H1 (cell line): ENCODE measurements around the gene ARHGEF40. TPM values are rescaled to one million over a fixed set of nuclear protein-coding genes. Genes with fewer than 3 reads are reported as not detected.

Experiments
- CTCF ChIA-PET: fragments of 300-600 bp; sonication (Branson Sonifier 250); formaldehyde crosslinking; loops from one replicate; lab custom pipeline; 2021; ENCODE audit not compliant: partially characterized antibody; lab: Charles Lee
- POLR2A ChIA-PET: fragments of 300-600 bp; sonication (Branson Sonifier 250); formaldehyde crosslinking; loops from one replicate; lab custom pipeline; 2021; ENCODE audit warnings: inconsistent platforms; ENCODE audit not compliant: partially characterized antibody; lab: Charles Lee
- DNase-seq, 2 experiments: peaks; one replicate each; pipeline versions ENCODE4 v3.0.0 to v3.0.0-alpha.2; 2010 to 2022; ENCODE audit warnings: low spot score in 2 of 2, low read depth in 1 of 2, mixed read lengths in 1 of 2
- FAIRE-seq: peaks from 2 replicates; lab custom pipeline; 2011; peaks lifted over from hg19 to GRCh38; lab: Jason Lieb, UNC
- H2AFZ ChIP-seq: 2 replicates; pipeline ENCODE4 v1.8.1; 2012; ENCODE audit warnings: low read length, inconsistent platforms
- H2AK5ac ChIP-seq: 2 replicates; pipeline ENCODE4 v1.6.1; 2013; ENCODE audit warnings: low read depth, low read length
- H2BK120ac ChIP-seq: replicated peaks from 2 replicates; pipeline ENCODE3; 2013; ENCODE audit warnings: low read depth, low read length, inconsistent platforms
- H2BK12ac ChIP-seq: 2 replicates; pipeline ENCODE4 v1.6.1; 2013; ENCODE audit warnings: low read depth, low read length
- H2BK15ac ChIP-seq: 2 replicates; pipeline ENCODE4 v1.6.1; 2013; ENCODE audit warnings: low read length
- H2BK20ac ChIP-seq: 2 replicates; pipeline ENCODE4 v1.6.1; 2013; ENCODE audit warnings: low read length
- H2BK5ac ChIP-seq: 2 replicates; pipeline ENCODE4 v1.6.1; 2013; ENCODE audit warnings: low read depth, low read length
- H3K14ac ChIP-seq: 2 replicates; pipeline ENCODE4 v1.6.1; 2013; ENCODE audit warnings: inconsistent platforms; ENCODE audit not compliant: insufficient read length
- H3K18ac ChIP-seq: 2 replicates; pipeline ENCODE4 v1.6.1; 2013; ENCODE audit warnings: low read length; ENCODE audit errors: extremely low read depth
- H3K23ac ChIP-seq: 2 replicates; pipeline ENCODE4 v1.6.1; 2013; ENCODE audit warnings: inconsistent platforms; ENCODE audit not compliant: insufficient read length
- H3K23me2 ChIP-seq: 2 replicates; pipeline ENCODE4 v1.6.1; 2013; ENCODE audit warnings: low read depth, low read length
- H3K27ac ChIP-seq: 2 replicates; pipeline ENCODE4 v1.6.1; 2011; ENCODE audit warnings: low read depth, low read length, inconsistent platforms
- H3K27me3 ChIP-seq, 4 experiments: replicated peaks in 1 of 4; 1 replicate in 1 of 4; 2 replicates in 3 of 4; pipeline versions ENCODE4 v1.6.1 to v1.8.1; 2011 to 2013; ENCODE audit warnings: low read length in 3 of 4, mild to moderate bottlenecking in 3 of 4, inconsistent platforms in 2 of 4, mixed read lengths in 2 of 4, moderate library complexity in 1 of 4; ENCODE audit not compliant: control insufficient read depth in 3 of 4, insufficient read depth in 3 of 4; ENCODE audit errors: extremely low read depth in 1 of 4
- H3K36me3 ChIP-seq, 4 experiments: 2 replicates each; pipeline versions ENCODE4 v1.6.1 to v1.8.1; 2011 to 2013; ENCODE audit warnings: mild to moderate bottlenecking in 4 of 4, low read length in 3 of 4, moderate library complexity in 2 of 4, control low read depth in 1 of 4, inconsistent platforms in 1 of 4; ENCODE audit not compliant: insufficient read depth in 4 of 4, control insufficient read depth in 2 of 4
- H3K4ac ChIP-seq: replicated peaks from 2 replicates; pipeline ENCODE3; 2013; ENCODE audit warnings: low read length, low read depth, mixed read lengths, inconsistent platforms; ENCODE audit not compliant: insufficient read length
- H3K4me1 ChIP-seq, 4 experiments: replicated peaks in 1 of 4; 1 replicate in 1 of 4; 2 replicates in 3 of 4; pipeline versions ENCODE4 v1.6.1 to v1.8.1; 2011 to 2013; ENCODE audit warnings: low read length in 3 of 4, inconsistent platforms in 2 of 4, mixed read lengths in 1 of 4; ENCODE audit not compliant: insufficient read depth in 4 of 4, control insufficient read depth in 3 of 4
- H3K4me2 ChIP-seq, 2 experiments: 2 replicates each; pipeline versions ENCODE4 v1.6.1 to v1.8.1; 2011 to 2013; ENCODE audit warnings: low read depth in 2 of 2, low read length in 2 of 2, control low read depth in 1 of 2, inconsistent platforms in 1 of 2, mild to moderate bottlenecking in 1 of 2; ENCODE audit not compliant: insufficient read depth in 1 of 2
- H3K4me3 ChIP-seq, 4 experiments: fragments of 200-600, 300-600 bp in 1 of 4; sonication (generic), shearing (Covaris generic), sonication (Bioruptor Twin) in 1 of 4; 2 replicates each; pipeline versions ENCODE4 v1.5.1 to v1.8.1; 2011 to 2016; ENCODE audit warnings: low read length in 4 of 4, low read depth in 3 of 4, control low read depth in 2 of 4, inconsistent platforms in 2 of 4, mild to moderate bottlenecking in 2 of 4, mixed read lengths in 1 of 4, moderate library complexity in 1 of 4; ENCODE audit not compliant: insufficient read depth in 2 of 4; ENCODE audit errors: extremely low read depth in 1 of 4
- H3K56ac ChIP-seq: replicated peaks from 2 replicates; pipeline ENCODE3; 2013; ENCODE audit warnings: low read depth, mild to moderate bottlenecking, mixed read lengths, low read length, inconsistent platforms; ENCODE audit not compliant: insufficient read length
- H3K79me1 ChIP-seq: 2 replicates; pipeline ENCODE4 v1.6.1; 2013; ENCODE audit warnings: low read depth, low read length, control low read depth
- H3K79me2 ChIP-seq, 2 experiments: 2 replicates each; pipeline versions ENCODE4 v1.6.1 to v1.8.1; 2012 to 2013; ENCODE audit warnings: low read length in 2 of 2, mild to moderate bottlenecking in 2 of 2, inconsistent platforms in 1 of 2; ENCODE audit not compliant: insufficient read depth in 2 of 2, control insufficient read depth in 1 of 2
- H3K9ac ChIP-seq, 4 experiments: replicated peaks in 1 of 4; 1 replicate in 1 of 4; 2 replicates in 3 of 4; pipeline versions ENCODE4 v1.6.1 to v1.8.1; 2011 to 2013; ENCODE audit warnings: low read depth in 3 of 4, low read length in 3 of 4, control low read depth in 2 of 4, mild to moderate bottlenecking in 2 of 4, moderate library complexity in 2 of 4, inconsistent platforms in 1 of 4; ENCODE audit errors: extremely low read depth in 1 of 4
- H3K9me3 ChIP-seq, 2 experiments: 2 replicates each; pipeline versions ENCODE4 v1.6.1 to v1.8.1; 2012 to 2013; ENCODE audit warnings: mild to moderate bottlenecking in 2 of 2, moderate library complexity in 2 of 2, control low read depth in 1 of 2, inconsistent platforms in 1 of 2, low read depth in 1 of 2, low read length in 1 of 2, mixed read lengths in 1 of 2; ENCODE audit not compliant: insufficient read depth in 2 of 2
- H4K20me1 ChIP-seq, 2 experiments: replicated peaks in 1 of 2; 2 replicates each; pipeline versions ENCODE3 to v1.8.1; 2011 to 2013; ENCODE audit warnings: inconsistent platforms in 2 of 2, low read length in 2 of 2, mild to moderate bottlenecking in 1 of 2; ENCODE audit not compliant: insufficient read depth in 2 of 2, control insufficient read depth in 1 of 2
- H4K5ac ChIP-seq: 2 replicates; pipeline ENCODE4 v1.6.1; 2013; ENCODE audit warnings: low read length, low read depth, mixed read lengths, inconsistent platforms; ENCODE audit not compliant: insufficient read length
- H4K8ac ChIP-seq: 2 replicates; pipeline ENCODE4 v1.8.0; 2013; ENCODE audit warnings: mild to moderate bottlenecking, moderate library complexity, low read length, inconsistent platforms; ENCODE audit not compliant: insufficient read depth; ENCODE audit errors: extremely low read depth
- H4K91ac ChIP-seq: replicated peaks from 2 replicates; pipeline ENCODE3; 2013; ENCODE audit warnings: low read length, mixed read lengths, inconsistent platforms; ENCODE audit not compliant: insufficient read length
- CTCF ChIP-seq, 3 experiments: IDR thresholded peaks; 1 replicate in 2 of 3; 2 replicates in 1 of 3; pipeline versions ENCODE4 v1.5.1 to v1.6.1; 2011; ENCODE audit warnings: low read length in 3 of 3, mild to moderate bottlenecking in 3 of 3, inconsistent platforms in 2 of 3, low read depth in 1 of 3, moderate library complexity in 1 of 3; ENCODE audit not compliant: insufficient read depth in 1 of 3; ENCODE audit errors: control extremely low read depth in 1 of 3
- JUN ChIP-seq: IDR thresholded peaks from 2 replicates; pipeline ENCODE4 v1.6.1; 2011; ENCODE audit warnings: low read depth, mild to moderate bottlenecking, improper control_type of control experiment, low read length
- WGBS, 2 experiments: shearing (Covaris generic) in 1 of 2; methylation state at CpG; one replicate each; pipeline versions ENCODE4 v1.1.6 to v1.1.7; 2013 to 2015; ENCODE audit warnings: low lambda C conversion rate in 2 of 2, mixed read lengths in 2 of 2, inconsistent platforms in 1 of 2, low coverage in 1 of 2, missing lambda C conversion rate in 1 of 2; ENCODE audit not compliant: insufficient replicate concordance in 2 of 2, insufficient coverage in 1 of 2, insufficient read length in 1 of 2; ENCODE audit errors: extremely low coverage in 1 of 2, missing lambda C conversion rate in 1 of 2; 5-methylcytosine and 5-hydroxymethylcytosine counted together
- polyA plus RNA-seq, 7 experiments: library from polyadenylated mRNA; depleted of rRNA in 3 of 7; stranded (reverse) in 5 of 7; unstranded in 2 of 7; fragments of >200 nt in 5 of 7; fragments of 200-250 nt in 2 of 7; gene quantifications; 1 replicate in 5 of 7; 2 replicates in 1 of 7; 4 replicates in 1 of 7; pipeline versions ENCODE4 v1.2.1 to v1.2.3, GENCODE V29; 2011 to 2013; ENCODE audit warnings: missing spikeins in 2 of 7, mixed read lengths in 2 of 7
- total RNA-seq: library from RNA; stranded (reverse); fragmentation: NEBNext Ultra II Directional; extraction: Animal tissue kit (Norgen Biotek cat#: 25700); gene quantifications from 2 replicates; pipeline ENCODE4 v1.2.1, GENCODE V29; 2021

Gene ARHGEF40
- total and polyA plus RNA-seq, 2 of the 8 experiments (the other 6 are each of a cell fraction or from before 2014, with no cell fraction given) = 53.1 to 101 TPM

- peak overlapping the region; percentile 40; the same call in 1 of the 2 replicates for H2BK15ac ChIP-seq
- H4K8ac ChIP-seq = no peak overlapping the region
- H3K79me2 ChIP-seq = no peaks in the 10 kb centered on the region
- DNase-seq (no peak), FAIRE-seq (no peak)
- H3K4me3 ChIP-seq = no peak overlapping the region
- H2BK20ac ChIP-seq = no peak overlapping the region
- no peak overlapping the region for H3K4ac ChIP-seq
- H2BK5ac ChIP-seq = no peak overlapping the region
- H3K79me1 ChIP-seq = no peaks in the 10 kb centered on the region
- peaks cover 4 to 22% (median 14%) of the 10 kb centered on the region in 4 experiments; a peak in 6 of 7 replicates for H3K4me1 ChIP-seq
- H3K9ac ChIP-seq = no peak overlapping the region
- H3K23me2 ChIP-seq = peaks cover 17% of the 10 kb centered on the region
- peaks cover 0 to 5% (median under 1%) of the 10 kb centered on the region in 4 experiments; a peak in 3 of 8 replicates for H3K36me3 ChIP-seq
- H4K20me1 ChIP-seq = no peaks in the 10 kb centered on the region
- H3K27me3 ChIP-seq = peaks cover 2 to 25% (median 22%) of the 10 kb centered on the region in 4 experiments; a peak in 6 of 7 replicates
- WGBS, 2 experiments = 78% methylated on average over 5 of the region's 5 CpGs; no CpG with 5 or more reads in 1 of the 2 experiments
- H3K14ac ChIP-seq = no peak overlapping the region
- H3K23ac ChIP-seq = no peak overlapping the region
- ChIA-PET POLR2A (interaction anchor here (1.2 to 3.4 kb wide), 7 partner anchors 8 to 70 kb away, joined by 3 to 19 read pairs (median 9); partner anchors contain the start of gene RNASE13), CTCF (interaction anchor here (0.9 to 16.1 kb wide), 11 partner anchors 8 to 83 kb away, joined by 3 to 371 read pairs (median 5); partner anchors contain the start of genes ARHGEF40 and RNASE7)
- peak overlapping the region; percentile 39; the same call in 1 of the 2 replicates for H2AK5ac ChIP-seq
- no peak overlapping the region for H3K27ac ChIP-seq
- H3K18ac ChIP-seq = no peak overlapping the region
- H4K91ac ChIP-seq = no peak overlapping the region
- peak overlapping the region in 1 of 2 experiments; percentile 33; a peak in 1 of 4 replicates for H3K4me2 ChIP-seq
- H2BK12ac ChIP-seq = no peak overlapping the region
- H4K5ac ChIP-seq = no peak overlapping the region
- H3K9me3 ChIP-seq = no peaks in the 10 kb centered on the region
- no peak overlapping the region for H2AFZ ChIP-seq
- no peak overlapping the region for H3K56ac ChIP-seq
- no peak overlapping the region for H2BK120ac ChIP-seq
- TF ChIP-seq CTCF (IDR thresholded peaks at IDR 0.05; ENCODE audit: control extremely low read depth in 1 of 3, insufficient read depth in 1 of 3, low read depth in 1 of 3, low read length in 3 of 3) (no peak), JUN (no peak)
Measured at GRCh38 chr14:21022686-21023085, 47.4 kb upstream of the ARHGEF40 start.
